MM.1S (cell line): ENCODE data around the gene GAB1.

Experiments used
- DNase-seq: peaks from one replicate; pipeline ENCODE4 v3.0.0-alpha.2; 2015
- H2AFZ ChIP-seq: fragments of 300-600 bp; sonication (generic); 2 replicates; pipeline ENCODE4 v1.6.0; 2016; ENCODE audit warnings: antibody characterized with exemption, low read length
- H3F3A ChIP-seq: fragments of 300-600 bp; sonication (generic); 2 replicates; pipeline ENCODE4 v1.6.1; 2016; ENCODE audit warnings: mild to moderate bottlenecking, antibody characterized with exemption, low read length, moderate library complexity, mixed read lengths; ENCODE audit not compliant: insufficient read depth
- H3K27ac ChIP-seq: fragments of 300-600 bp; sonication (generic); 2 replicates; pipeline ENCODE4 v1.5.1; 2016; ENCODE audit warnings: mild to moderate bottlenecking, low read length
- H3K27me3 ChIP-seq: fragments of 300-600 bp; sonication (generic); replicated peaks from 2 replicates; pipeline ENCODE4 v1.6.0; 2016; ENCODE audit warnings: low read length; ENCODE audit not compliant: insufficient read depth
- H3K36me3 ChIP-seq: fragments of 300-600 bp; sonication (generic); replicated peaks from 2 replicates; pipeline ENCODE4 v1.6.1; 2016; ENCODE audit warnings: mild to moderate bottlenecking, low read length, mixed read lengths; ENCODE audit not compliant: insufficient read depth
- H3K4me1 ChIP-seq: fragments of 300-600 bp; sonication (generic); 2 replicates; pipeline ENCODE4 v1.6.1; 2016; ENCODE audit warnings: low read length, mixed read lengths
- H3K4me2 ChIP-seq: fragments of 300-600 bp; sonication (generic); 2 replicates; pipeline ENCODE4 v1.6.0; 2016; ENCODE audit warnings: low read depth, low read length
- H3K4me3 ChIP-seq: fragments of 300-600 bp; sonication (generic); 2 replicates; pipeline ENCODE4 v1.5.1; 2016; ENCODE audit warnings: low read length, mixed read lengths
- H3K79me2 ChIP-seq: fragments of 300-600 bp; sonication (generic); 2 replicates; pipeline ENCODE4 v1.6.1; 2016; ENCODE audit warnings: mixed run types, low read length, mixed read lengths
- H3K9ac ChIP-seq: fragments of 300-600 bp; sonication (generic); 2 replicates; pipeline ENCODE4 v1.6.1; 2016; ENCODE audit warnings: low read length, mixed read lengths
- H3K9me2 ChIP-seq: fragments of 300-600 bp; sonication (generic); replicated peaks from 2 replicates; pipeline ENCODE4 v1.6.1; 2016; ENCODE audit warnings: mild to moderate bottlenecking, low read length, mixed read lengths; ENCODE audit not compliant: insufficient read depth
- H3K9me3 ChIP-seq: fragments of 300-600 bp; sonication (generic); replicated peaks from 2 replicates; pipeline ENCODE4 v1.6.1; 2016; ENCODE audit warnings: mild to moderate bottlenecking, low read length, mixed read lengths; ENCODE audit not compliant: insufficient read depth
- H4K20me1 ChIP-seq: fragments of 300-600 bp; sonication (generic); 2 replicates; pipeline ENCODE4 v1.6.1; 2016; ENCODE audit warnings: mild to moderate bottlenecking, low read length, moderate library complexity, mixed read lengths; ENCODE audit not compliant: insufficient read depth
- EZH2 ChIP-seq: fragments of 300-600 bp; sonication (generic); optimal IDR thresholded peaks from 2 replicates; pipeline ENCODE3; 2017; ENCODE audit warnings: low read depth, mild to moderate bottlenecking, antibody characterized with exemption, low read length, mixed read lengths
- EZH2phosphoT487 ChIP-seq: fragments of 300-600 bp; sonication (generic); IDR thresholded peaks from 2 replicates; pipeline ENCODE4 v1.6.1; 2018; ENCODE audit warnings: antibody characterized with exemption, low read length
- TF ChIP-seq, protein P1 (sequence below): fragments of 300-600 bp; sonication (generic); IDR thresholded peaks from 2 replicates; pipeline ENCODE4 v1.5.1; 2016; ENCODE audit warnings: antibody characterized with exemption, low read length, mixed read lengths

The GAB1 gene

DNA sequence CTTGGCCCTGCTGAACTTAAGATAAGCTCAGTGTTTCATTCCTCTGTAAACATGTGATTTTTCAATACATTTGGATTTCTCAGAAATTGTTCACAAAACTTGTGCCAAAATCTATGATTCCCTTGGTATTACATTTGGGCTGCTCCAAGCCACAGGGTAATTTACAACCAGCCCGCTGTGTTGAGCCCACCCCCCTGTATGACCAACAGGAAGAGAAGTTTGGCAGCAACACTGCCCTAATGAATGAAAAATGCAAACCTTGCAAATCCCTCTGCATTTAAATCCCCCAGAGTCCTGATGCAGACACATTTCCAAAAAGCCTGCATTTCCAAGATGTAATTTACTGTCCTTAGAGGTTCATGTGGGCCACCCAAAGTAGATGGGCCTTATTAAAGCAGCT is 34.1 kb upstream of the GAB1 start:
- no peaks in the 10 kb centered on the region for H3K79me2 ChIP-seq
- H3K4me1 ChIP-seq, result no peaks in the 10 kb centered on the region
- H3F3A ChIP-seq, result no peaks in the 10 kb centered on the region
- TF ChIP-seq, protein P1, sequence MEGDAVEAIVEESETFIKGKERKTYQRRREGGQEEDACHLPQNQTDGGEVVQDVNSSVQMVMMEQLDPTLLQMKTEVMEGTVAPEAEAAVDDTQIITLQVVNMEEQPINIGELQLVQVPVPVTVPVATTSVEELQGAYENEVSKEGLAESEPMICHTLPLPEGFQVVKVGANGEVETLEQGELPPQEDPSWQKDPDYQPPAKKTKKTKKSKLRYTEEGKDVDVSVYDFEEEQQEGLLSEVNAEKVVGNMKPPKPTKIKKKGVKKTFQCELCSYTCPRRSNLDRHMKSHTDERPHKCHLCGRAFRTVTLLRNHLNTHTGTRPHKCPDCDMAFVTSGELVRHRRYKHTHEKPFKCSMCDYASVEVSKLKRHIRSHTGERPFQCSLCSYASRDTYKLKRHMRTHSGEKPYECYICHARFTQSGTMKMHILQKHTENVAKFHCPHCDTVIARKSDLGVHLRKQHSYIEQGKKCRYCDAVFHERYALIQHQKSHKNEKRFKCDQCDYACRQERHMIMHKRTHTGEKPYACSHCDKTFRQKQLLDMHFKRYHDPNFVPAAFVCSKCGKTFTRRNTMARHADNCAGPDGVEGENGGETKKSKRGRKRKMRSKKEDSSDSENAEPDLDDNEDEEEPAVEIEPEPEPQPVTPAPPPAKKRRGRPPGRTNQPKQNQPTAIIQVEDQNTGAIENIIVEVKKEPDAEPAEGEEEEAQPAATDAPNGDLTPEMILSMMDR, result no peak
- no peak for TF ChIP-seq EZH2
- TF ChIP-seq EZH2phosphoT487, result no peak
- H4K20me1 ChIP-seq, result no peaks in the 10 kb centered on the region
- no peak overlapping the region for H3K4me2 ChIP-seq
- no peaks in the 10 kb centered on the region for H3K36me3 ChIP-seq
- H2AFZ ChIP-seq, result no peak overlapping the region
- H3K9me2 ChIP-seq, result no peaks in the 10 kb centered on the region
- no peaks in the 10 kb centered on the region for H3K9me3 ChIP-seq
- no peaks in the 10 kb centered on the region for H3K27me3 ChIP-seq
- H3K9ac ChIP-seq, result no peak overlapping the region
- DNase-seq, result no peak
- H3K4me3 ChIP-seq, result no peak overlapping the region
- H3K27ac ChIP-seq, result no peak overlapping the region

DNA sequence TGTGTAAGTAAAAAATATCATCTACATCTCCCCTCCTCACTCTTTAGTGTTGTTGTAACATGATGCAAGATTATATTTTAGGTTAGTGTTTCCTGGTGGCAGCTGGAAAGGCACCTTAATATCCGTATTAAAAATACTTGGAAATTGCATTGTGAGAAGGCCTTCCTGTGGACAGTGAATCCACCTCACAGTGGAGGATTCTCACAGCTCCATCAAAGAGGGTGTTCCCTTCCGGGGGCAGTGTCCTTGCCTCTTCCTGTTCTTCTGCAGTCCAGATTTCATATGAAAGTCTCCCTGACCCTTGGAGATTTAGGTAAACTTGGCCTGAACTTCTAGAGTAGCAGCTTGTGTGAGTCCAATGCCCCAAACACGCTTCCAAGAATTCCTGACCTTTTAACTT is 29.9 kb upstream of the GAB1 start:
- no peaks in the 10 kb centered on the region for H3K9me3 ChIP-seq
- H3K79me2 ChIP-seq, result no peaks in the 10 kb centered on the region
- H2AFZ ChIP-seq, result no peak overlapping the region
- no peak overlapping the region for H3K4me3 ChIP-seq
- no peak for DNase-seq
- TF ChIP-seq EZH2, result no peak
- no peak for TF ChIP-seq EZH2phosphoT487
- TF ChIP-seq, protein P1, result no peak
- no peaks in the 10 kb centered on the region for H3F3A ChIP-seq
- H3K4me1 ChIP-seq, result no peaks in the 10 kb centered on the region
- no peak overlapping the region for H3K27ac ChIP-seq
- H3K27me3 ChIP-seq, result no peaks in the 10 kb centered on the region
- no peak overlapping the region for H3K9ac ChIP-seq
- H3K9me2 ChIP-seq, result no peaks in the 10 kb centered on the region
- H4K20me1 ChIP-seq, result no peaks in the 10 kb centered on the region
- H3K36me3 ChIP-seq, result no peaks in the 10 kb centered on the region
- no peak overlapping the region for H3K4me2 ChIP-seq

DNA sequence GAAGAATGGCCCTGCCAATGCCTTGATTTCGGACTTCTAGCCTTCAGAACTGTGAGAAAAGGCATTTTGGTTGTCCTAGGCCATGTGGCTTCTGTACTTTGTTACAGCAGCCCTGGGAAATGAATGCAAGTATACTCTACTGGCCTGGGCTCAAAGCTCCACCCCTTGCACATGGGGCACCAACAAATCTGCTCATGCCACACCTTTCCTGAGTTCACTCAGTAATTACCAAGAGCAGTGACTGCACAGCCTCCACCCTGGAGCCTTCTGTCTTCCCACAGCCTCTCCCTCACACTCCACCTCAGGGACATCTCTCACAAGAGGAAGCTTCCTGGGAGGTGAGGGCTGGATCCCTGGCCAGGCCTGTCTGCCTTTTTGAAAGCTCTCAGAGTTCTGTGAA is 29.1 kb upstream of the GAB1 start:
- no peak overlapping the region for H3K27ac ChIP-seq
- DNase-seq, result no peak
- no peak overlapping the region for H3K4me3 ChIP-seq
- no peak overlapping the region for H3K9ac ChIP-seq
- H3K9me3 ChIP-seq, result no peaks in the 10 kb centered on the region
- no peaks in the 10 kb centered on the region for H3K36me3 ChIP-seq
- H3K4me2 ChIP-seq, result no peak overlapping the region
- no peaks in the 10 kb centered on the region for H3F3A ChIP-seq
- H2AFZ ChIP-seq, result no peak overlapping the region
- no peaks in the 10 kb centered on the region for H3K9me2 ChIP-seq
- H3K79me2 ChIP-seq, result no peaks in the 10 kb centered on the region
- TF ChIP-seq, protein P1, result no peak
- TF ChIP-seq EZH2 (no peak), EZH2phosphoT487 (no peak)
- H3K27me3 ChIP-seq, result no peaks in the 10 kb centered on the region
- no peaks in the 10 kb centered on the region for H3K4me1 ChIP-seq
- no peaks in the 10 kb centered on the region for H4K20me1 ChIP-seq
